ENCODE data around the gene KIF21B. TPM values are rescaled to one million over a fixed set of nuclear protein-coding genes. Genes with fewer than 3 reads are reported as not detected.

Gene KIF21B
- total and polyA plus RNA-seq, 2 experiments from 2014 or later = 0.18 to 1.3 TPM

GRCh38 chr1:201068976-201069375, 45.5 kb upstream of the KIF21B start:
- DNase-seq (ENCODE audit: low spot score) = no peak
- no peak overlapping the region for H3K27ac ChIP-seq
- no peaks in the 10 kb centered on the region for H3K9me2 ChIP-seq (replicated peaks; ENCODE audit: insufficient read depth)
- no peaks in the 10 kb centered on the region for H3K4me1 ChIP-seq (ENCODE audit: insufficient read depth)
- TF ChIP-seq EZH2 (IDR thresholded peaks at IDR 0.05; ENCODE audit: borderline replicate concordance) (no peak), EZH2phosphoT487 (IDR thresholded peaks at IDR 0.05; ENCODE audit: low read depth, severe bottlenecking, unreplicated experiment) (no peak), CTCF (IDR thresholded peaks at IDR 0.05; ENCODE audit: poor library complexity) (no peak)
- H4K20me1 ChIP-seq (ENCODE audit: insufficient read depth, poor library complexity, severe bottlenecking) = no peaks in the 10 kb centered on the region
- no peak overlapping the region for H3K4me2 ChIP-seq
- no peaks in the 10 kb centered on the region for H3K79me2 ChIP-seq
- H3K9me3 ChIP-seq (ENCODE audit: low read depth) = no peaks in the 10 kb centered on the region
- H2AFZ ChIP-seq = no peak overlapping the region
- H3K36me3 ChIP-seq (replicated peaks; ENCODE audit: insufficient read depth, low read depth) = no peaks in the 10 kb centered on the region
- no peak overlapping the region for H3K4me3 ChIP-seq
- 62% methylated on average over 4 of the region's 4 CpGs for WGBS (ENCODE audit: low lambda C conversion rate, missing lambda C conversion rate)
- H3K27me3 ChIP-seq = peaks cover 7% of the 10 kb centered on the region

DNA sequence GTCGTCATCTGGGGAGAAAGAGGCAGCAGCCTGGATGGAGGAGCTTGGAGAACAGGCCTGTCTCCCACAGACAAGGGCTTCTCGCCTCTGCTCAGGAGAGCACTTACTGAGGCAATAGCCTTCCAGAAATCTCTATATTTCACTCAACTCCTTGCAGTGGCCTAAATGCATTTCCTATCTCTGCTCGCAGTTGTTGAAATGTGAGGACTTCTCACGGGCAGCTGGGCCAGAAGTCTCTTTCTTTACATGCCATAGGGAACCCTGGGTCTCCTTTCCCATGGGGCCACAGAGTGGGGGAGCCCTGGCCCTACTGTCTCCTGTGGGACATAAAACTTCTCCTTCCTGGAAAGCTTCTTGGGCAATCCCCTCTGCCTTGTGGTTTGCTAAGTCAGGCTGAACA, 43.5 kb upstream of the KIF21B start:
- 89% methylated on average over 4 of the region's 4 CpGs for WGBS (ENCODE audit: low lambda C conversion rate, missing lambda C conversion rate)
- H4K20me1 ChIP-seq (ENCODE audit: insufficient read depth, poor library complexity, severe bottlenecking) = no peaks in the 10 kb centered on the region
- no peaks in the 10 kb centered on the region for H3K4me1 ChIP-seq (ENCODE audit: insufficient read depth)
- H3K27me3 ChIP-seq = peaks cover 7% of the 10 kb centered on the region
- TF ChIP-seq EZH2 (IDR thresholded peaks at IDR 0.05; ENCODE audit: borderline replicate concordance) (no peak), CTCF (IDR thresholded peaks at IDR 0.05; ENCODE audit: poor library complexity) (no peak), EZH2phosphoT487 (IDR thresholded peaks at IDR 0.05; ENCODE audit: low read depth, severe bottlenecking, unreplicated experiment) (no peak)
- no peak overlapping the region for H3K4me3 ChIP-seq
- H3K9me3 ChIP-seq (ENCODE audit: low read depth) = no peaks in the 10 kb centered on the region
- no peaks in the 10 kb centered on the region for H3K9me2 ChIP-seq (replicated peaks; ENCODE audit: insufficient read depth)
- no peak overlapping the region for H3K27ac ChIP-seq
- H2AFZ ChIP-seq = no peak overlapping the region
- no peak overlapping the region for H3K4me2 ChIP-seq
- no peaks in the 10 kb centered on the region for H3K36me3 ChIP-seq (replicated peaks; ENCODE audit: insufficient read depth, low read depth)
- no peak for DNase-seq (ENCODE audit: low spot score)
- H3K79me2 ChIP-seq = no peaks in the 10 kb centered on the region

- TF ChIP-seq EZH2 (IDR thresholded peaks at IDR 0.05; ENCODE audit: borderline replicate concordance) = no peak
- no peaks in the 10 kb centered on the region for H4K20me1 ChIP-seq (ENCODE audit: insufficient read depth, poor library complexity, severe bottlenecking)
- no peak for DNase-seq (ENCODE audit: low spot score)
- no peak overlapping the region for H3K4me3 ChIP-seq
- no peaks in the 10 kb centered on the region for H3K4me1 ChIP-seq (ENCODE audit: insufficient read depth)
- no peaks in the 10 kb centered on the region for H3K79me2 ChIP-seq
- WGBS (ENCODE audit: low lambda C conversion rate, missing lambda C conversion rate) = 97% methylated on average over 10 of the region's 10 CpGs
- H3K36me3 ChIP-seq (replicated peaks; ENCODE audit: insufficient read depth, low read depth) = no peaks in the 10 kb centered on the region
- peaks cover 7% of the 10 kb centered on the region for H3K27me3 ChIP-seq
- no peak overlapping the region for H3K27ac ChIP-seq
- H3K9me3 ChIP-seq (ENCODE audit: low read depth) = no peaks in the 10 kb centered on the region
- H3K9me2 ChIP-seq (replicated peaks; ENCODE audit: insufficient read depth) = no peaks in the 10 kb centered on the region
- H2AFZ ChIP-seq = no peak overlapping the region
- H3K4me2 ChIP-seq = no peak overlapping the region
These were observed 42.2 kb upstream of the KIF21B start for GRCh38 chr1:201065686-201066085.

- Histone ChIP-seq H3K79me2 (no peaks in the 10 kb centered on the region), H4K20me1 (ENCODE audit: insufficient read depth, poor library complexity, severe bottlenecking) (no peaks in the 10 kb centered on the region), H3K4me2 (no peak overlapping the region), H3K4me1 (ENCODE audit: insufficient read depth) (no peaks in the 10 kb centered on the region), H3K4me3 (no peak overlapping the region), H3K27me3 (peaks cover 7% of the 10 kb centered on the region), H2AFZ (no peak overlapping the region), H3K9me2 (replicated peaks; ENCODE audit: insufficient read depth) (no peaks in the 10 kb centered on the region), H3K27ac (no peak overlapping the region), H3K36me3 (replicated peaks; ENCODE audit: insufficient read depth, low read depth) (no peaks in the 10 kb centered on the region), H3K9me3 (ENCODE audit: low read depth) (no peaks in the 10 kb centered on the region)
- TF ChIP-seq EZH2phosphoT487 (IDR thresholded peaks at IDR 0.05; ENCODE audit: low read depth, severe bottlenecking, unreplicated experiment) (no peak), CTCF (IDR thresholded peaks at IDR 0.05; ENCODE audit: poor library complexity) (no peak), EZH2 (IDR thresholded peaks at IDR 0.05; ENCODE audit: borderline replicate concordance) (no peak)
- 90% methylated on average over 8 of the region's 8 CpGs for WGBS (ENCODE audit: low lambda C conversion rate, missing lambda C conversion rate)
- DNase-seq (ENCODE audit: low spot score) = no peak
These were observed 41.3 kb upstream of the KIF21B start for GRCh38 chr1:201064806-201065205.
